Esophagus squamous epithelium (tissue), 4 donors: ENCODE results near the gene REC8.

Source experiments
- CTCF ChIP-seq, 6 experiments: fragments of 450-650 bp in 4 of 6; fragments of 200-600 bp in 2 of 6; sonication (generic) in 2 of 6; IDR thresholded peaks; one replicate each; pipeline ENCODE4 v1.5.1; 2016 to 2019; ENCODE audit warnings: antibody characterized with exemption in 6 of 6, mild to moderate bottlenecking in 4 of 6, moderate library complexity in 4 of 6
- POLR2A ChIP-seq, 4 donors: fragments of 450-650 bp; IDR thresholded peaks; one replicate each; pipeline ENCODE4 v1.6.1; 2017; ENCODE audit warnings: antibody characterized with exemption in 4 of 4, mild to moderate bottlenecking in 4 of 4, moderate library complexity in 3 of 4

- TF ChIP-seq CTCF (IDR thresholded peaks at IDR 0.05) = no peak
- TF ChIP-seq POLR2A (IDR thresholded peaks at IDR 0.05) = no peak
These were observed at the start of gene REC8 for GRCh38 chr14:24171422-24172260.
